Mesothelial cell of epicardium (in vitro differentiated cells): ENCODE results near the gene NRL. TPM values are rescaled to one million over a fixed set of nuclear protein-coding genes. Genes with fewer than 3 reads are reported as not detected.

Experiments used
- DNase-seq, 2 experiments: peaks; one replicate each; pipeline ENCODE4 v3.0.0; 2021; ENCODE audit warnings: low spot score in 2 of 2; ENCODE audit not compliant: unreplicated experiment in 2 of 2
- H3K27ac Mint-ChIP-seq: 2 replicates; pipeline ENCODE4 v1.8.0; 2021; ENCODE audit warnings: mixed read lengths
- H3K27me3 Mint-ChIP-seq: 2 replicates; pipeline ENCODE4 v1.8.0; 2021; ENCODE audit warnings: low read depth, mixed read lengths
- H3K36me3 Mint-ChIP-seq: 2 replicates; pipeline ENCODE4 v1.8.0; 2021; ENCODE audit warnings: mixed read lengths
- H3K4me1 Mint-ChIP-seq: 2 replicates; pipeline ENCODE4 v1.8.0; 2021; ENCODE audit warnings: mixed read lengths
- H3K4me3 Mint-ChIP-seq: 2 replicates; pipeline ENCODE4 v1.8.0; 2021; ENCODE audit warnings: mild to moderate bottlenecking, moderate library complexity, mixed read lengths
- H3K9me3 Mint-ChIP-seq: 2 replicates; pipeline ENCODE4 v1.8.0; 2021; ENCODE audit warnings: mixed read lengths
- total RNA-seq: library from RNA; stranded (reverse); gene quantifications from 3 replicates; pipeline ENCODE4 v1.2.1, GENCODE V29; 2021
- TF ChIP-seq, protein P1 (sequence below): fragments of 200-600 bp; sonication (generic); IDR thresholded peaks from one replicate; pipeline ENCODE4 v1.5.0; 2021; ENCODE audit warnings: antibody characterized with exemption; ENCODE audit not compliant: unreplicated experiment

The NRL gene
- total RNA-seq, 1 donor from 2014 or later, result 2.0 TPM

DNA sequence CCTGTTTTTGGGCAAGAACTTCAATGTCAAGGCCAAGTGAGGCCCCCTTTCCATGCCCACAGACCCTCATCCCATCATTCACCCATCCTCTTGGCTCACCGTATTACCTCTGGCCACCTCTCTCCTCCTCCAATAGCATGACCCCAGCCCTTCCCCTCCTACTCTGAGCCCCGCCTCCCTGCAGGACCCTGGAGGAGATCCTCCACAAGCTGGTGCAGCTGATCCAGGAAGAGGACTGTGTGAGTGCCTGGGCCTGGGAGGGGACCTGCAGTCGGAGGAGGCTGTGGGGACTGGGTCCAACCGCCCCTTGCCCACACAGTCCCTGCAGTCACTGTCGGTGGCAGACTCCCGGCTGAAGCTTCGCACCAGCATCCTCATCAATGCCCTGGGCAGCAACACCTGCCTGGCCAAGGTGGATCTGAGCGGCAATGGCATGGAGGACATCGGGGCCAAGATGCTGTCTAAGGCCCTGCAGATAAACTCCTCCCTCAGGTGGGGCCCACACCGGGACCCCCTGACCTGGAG lies 55.7 kb downstream of the NRL start:
- H3K27me3 Mint-ChIP-seq, result peaks cover 21% of the 10 kb centered on the region
- H3K4me1 Mint-ChIP-seq, result no peaks in the 10 kb centered on the region
- H3K36me3 Mint-ChIP-seq, result no peaks in the 10 kb centered on the region
- no peak overlapping the region for H3K27ac Mint-ChIP-seq
- DNase-seq, result no peak
- H3K4me3 Mint-ChIP-seq, result no peak overlapping the region
- H3K9me3 Mint-ChIP-seq, result no peaks in the 10 kb centered on the region
- TF ChIP-seq, protein P1, sequence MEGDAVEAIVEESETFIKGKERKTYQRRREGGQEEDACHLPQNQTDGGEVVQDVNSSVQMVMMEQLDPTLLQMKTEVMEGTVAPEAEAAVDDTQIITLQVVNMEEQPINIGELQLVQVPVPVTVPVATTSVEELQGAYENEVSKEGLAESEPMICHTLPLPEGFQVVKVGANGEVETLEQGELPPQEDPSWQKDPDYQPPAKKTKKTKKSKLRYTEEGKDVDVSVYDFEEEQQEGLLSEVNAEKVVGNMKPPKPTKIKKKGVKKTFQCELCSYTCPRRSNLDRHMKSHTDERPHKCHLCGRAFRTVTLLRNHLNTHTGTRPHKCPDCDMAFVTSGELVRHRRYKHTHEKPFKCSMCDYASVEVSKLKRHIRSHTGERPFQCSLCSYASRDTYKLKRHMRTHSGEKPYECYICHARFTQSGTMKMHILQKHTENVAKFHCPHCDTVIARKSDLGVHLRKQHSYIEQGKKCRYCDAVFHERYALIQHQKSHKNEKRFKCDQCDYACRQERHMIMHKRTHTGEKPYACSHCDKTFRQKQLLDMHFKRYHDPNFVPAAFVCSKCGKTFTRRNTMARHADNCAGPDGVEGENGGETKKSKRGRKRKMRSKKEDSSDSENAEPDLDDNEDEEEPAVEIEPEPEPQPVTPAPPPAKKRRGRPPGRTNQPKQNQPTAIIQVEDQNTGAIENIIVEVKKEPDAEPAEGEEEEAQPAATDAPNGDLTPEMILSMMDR, result no peak

DNA sequence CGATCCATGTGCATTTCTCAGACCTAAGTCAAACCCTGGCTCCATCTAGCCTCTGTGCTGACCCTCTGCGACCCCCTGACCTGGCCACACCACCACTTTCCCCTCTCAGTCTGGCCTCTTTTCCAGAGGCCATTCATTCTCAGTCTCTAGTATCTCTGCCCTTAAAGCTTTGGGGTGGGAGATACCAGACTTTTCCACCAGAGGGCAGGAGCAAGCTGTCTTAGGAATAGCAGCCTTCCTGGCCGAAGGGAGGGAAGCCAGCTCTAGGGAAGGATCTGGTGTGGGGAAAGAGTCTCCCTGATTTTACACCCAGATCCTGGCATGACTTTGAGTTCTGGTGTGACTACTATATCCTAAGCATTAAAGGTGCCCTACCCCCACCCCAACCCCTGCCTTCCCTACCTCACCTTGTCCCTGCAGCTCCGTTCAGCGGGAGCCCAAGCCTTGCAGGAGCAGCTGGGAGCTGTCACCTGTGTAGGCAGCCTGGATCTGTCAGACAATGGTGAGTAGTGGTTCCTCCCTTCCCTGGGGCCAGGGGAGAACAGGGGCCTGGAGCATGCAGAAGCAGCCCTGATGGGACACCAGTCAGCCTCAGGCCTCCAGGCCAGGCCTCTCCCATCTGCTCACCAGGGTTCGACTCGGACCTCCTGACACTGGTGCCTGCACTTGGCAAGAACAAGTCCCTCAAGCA lies 56.3 kb downstream of the NRL start:
- Mint-ChIP-seq H3K27me3 (peaks cover 27% of the 10 kb centered on the region), H3K4me3 (no peak overlapping the region), H3K9me3 (no peaks in the 10 kb centered on the region), H3K36me3 (no peaks in the 10 kb centered on the region), H3K4me1 (no peaks in the 10 kb centered on the region), H3K27ac (no peak overlapping the region)
- DNase-seq, result no peak
- TF ChIP-seq, protein P1, result peak; percentile 21

DNA sequence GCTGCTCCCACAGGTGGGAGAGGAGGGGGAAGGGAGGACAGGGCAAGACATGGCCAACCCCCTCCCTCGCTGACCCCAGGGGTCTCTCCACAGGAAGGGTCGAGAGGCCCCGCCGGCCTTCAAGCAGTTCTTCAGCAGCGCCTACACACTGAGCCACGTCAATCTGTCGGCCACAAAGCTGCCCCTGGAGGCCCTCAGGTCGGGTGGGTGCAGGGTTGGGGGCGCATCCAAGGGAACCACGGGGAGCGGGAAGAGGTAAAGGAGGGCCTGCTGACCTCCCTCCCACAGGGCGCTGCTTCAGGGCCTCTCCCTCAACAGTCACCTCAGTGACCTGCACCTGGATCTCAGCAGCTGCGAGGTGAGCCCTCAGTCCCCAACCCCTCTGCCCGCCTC lies 56.9 kb downstream of the NRL start:
- Mint-ChIP-seq H3K4me1 (peaks cover 3% of the 10 kb centered on the region), H3K27ac (no peak overlapping the region), H3K27me3 (peaks cover 33% of the 10 kb centered on the region), H3K4me3 (no peak overlapping the region), H3K9me3 (no peaks in the 10 kb centered on the region), H3K36me3 (no peaks in the 10 kb centered on the region)
- TF ChIP-seq, protein P1, result no peak
- DNase-seq, result no peak

DNA sequence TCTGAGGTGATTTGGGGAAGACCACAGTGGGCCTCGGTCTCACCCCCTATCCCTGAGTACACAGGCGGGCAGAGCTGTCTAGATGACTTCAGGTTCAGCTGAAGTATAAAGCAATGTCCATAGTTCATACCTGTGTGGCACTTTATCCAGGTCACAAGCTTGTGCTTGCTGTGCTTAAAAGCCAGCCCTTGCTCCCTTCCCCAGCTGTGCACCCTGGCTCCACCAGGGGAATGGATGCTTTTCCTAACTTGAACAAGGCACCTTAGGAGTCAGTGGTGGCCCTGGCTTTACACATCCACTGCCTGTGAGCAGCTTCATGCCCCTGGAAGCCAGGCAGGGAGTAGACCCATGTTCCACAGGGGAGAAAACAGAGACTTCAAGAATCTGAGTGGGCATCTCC lies 57.5 kb downstream of the NRL start:
- DNase-seq, result no peak
- Mint-ChIP-seq H3K27ac (no peak overlapping the region), H3K4me3 (no peak overlapping the region), H3K9me3 (no peaks in the 10 kb centered on the region), H3K4me1 (peaks cover 7% of the 10 kb centered on the region), H3K27me3 (peaks cover 37% of the 10 kb centered on the region), H3K36me3 (no peaks in the 10 kb centered on the region)
- TF ChIP-seq, protein P1, result no peak

DNA sequence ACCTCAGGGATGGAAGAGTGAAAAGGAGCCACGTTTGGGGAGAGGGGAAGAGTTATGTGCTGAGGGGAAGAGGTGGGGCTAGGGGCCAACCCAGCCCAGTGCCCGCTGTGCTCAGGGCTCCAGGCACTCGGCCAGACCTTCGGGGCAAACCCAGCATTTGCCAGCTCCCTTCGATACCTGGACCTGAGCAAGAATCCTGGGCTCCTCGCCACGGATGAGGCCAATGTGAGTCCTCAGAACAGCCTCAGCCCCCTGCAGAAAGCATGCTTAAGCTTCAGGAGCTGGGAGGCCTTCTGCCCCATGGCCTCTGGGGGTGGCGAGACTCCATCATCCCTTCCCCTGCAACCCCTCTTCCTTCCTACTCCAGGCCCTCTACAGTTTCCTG lies 58.0 kb downstream of the NRL start:
- H3K4me1 Mint-ChIP-seq, result peaks cover 7% of the 10 kb centered on the region
- no peak overlapping the region for H3K27ac Mint-ChIP-seq
- H3K9me3 Mint-ChIP-seq, result no peaks in the 10 kb centered on the region
- no peaks in the 10 kb centered on the region for H3K36me3 Mint-ChIP-seq
- TF ChIP-seq, protein P1, result no peak
- DNase-seq, result no peak
- H3K4me3 Mint-ChIP-seq, result no peak overlapping the region
- H3K27me3 Mint-ChIP-seq, result peaks cover 37% of the 10 kb centered on the region
